HG03280 (cell line): Measurements from ENCODE around the gene EML1.
"Not testable (repeated sequence)": the region's sequence is repeated elsewhere in the genome, so short reads cannot be mapped to it uniquely, and the experiment has no call there.

Source experiments
- ATAC-seq: cut with Tn5 transposase; IDR thresholded peaks from one replicate; pipeline ENCODE4 v1.9.1; 2021; ENCODE audit warnings: mild to moderate bottlenecking, moderate library complexity; ENCODE audit not compliant: unreplicated experiment

EML1 gene

DNA sequence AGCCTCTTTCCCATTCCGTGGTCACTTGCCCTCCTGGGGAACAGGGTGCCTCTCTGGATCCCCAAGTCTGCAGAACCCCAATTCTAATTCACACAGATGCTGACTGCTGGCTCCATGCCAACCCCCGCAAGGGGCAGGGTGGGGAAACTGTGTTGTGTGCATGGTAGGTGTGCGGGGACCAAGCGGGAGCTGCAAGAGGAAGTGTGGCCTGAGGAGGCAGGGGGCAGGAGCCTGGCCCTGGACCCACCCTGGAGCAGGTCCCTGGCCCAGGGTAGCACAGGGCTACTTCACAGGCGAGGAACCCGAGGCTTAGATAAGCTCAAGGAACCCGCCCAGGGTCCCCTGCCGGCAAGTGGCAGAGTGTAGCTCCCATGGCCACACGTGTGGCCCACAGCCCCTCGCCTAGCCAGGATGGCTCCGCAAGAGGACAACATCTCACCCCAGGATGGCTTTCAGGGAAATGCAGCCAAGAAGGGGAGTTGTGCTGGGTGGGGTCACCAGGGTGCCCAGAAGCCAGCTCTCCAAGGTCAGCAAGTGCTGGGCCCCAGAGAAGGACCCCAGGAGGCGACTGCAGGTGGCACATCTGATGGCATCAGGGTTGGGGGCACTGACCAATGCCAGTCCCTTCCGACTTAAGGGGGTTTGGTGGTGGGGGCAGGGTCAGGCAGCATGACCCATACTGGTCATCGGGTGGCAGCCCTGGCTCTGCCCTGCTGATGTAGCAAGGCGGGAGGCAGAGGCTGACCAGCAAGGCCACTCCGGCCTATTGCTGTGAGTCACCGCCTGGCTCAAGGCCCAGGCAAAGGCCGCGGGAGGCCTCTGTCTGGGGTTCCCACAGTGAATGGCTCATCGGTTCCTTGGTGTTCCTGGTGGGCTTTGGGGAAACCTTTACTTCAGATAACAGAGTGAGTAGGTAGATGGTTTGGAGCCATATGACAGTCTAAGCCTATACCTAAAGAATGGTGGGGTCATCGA, 37.3 kb upstream of the EML1 start:
- ATAC-seq = no peak

DNA sequence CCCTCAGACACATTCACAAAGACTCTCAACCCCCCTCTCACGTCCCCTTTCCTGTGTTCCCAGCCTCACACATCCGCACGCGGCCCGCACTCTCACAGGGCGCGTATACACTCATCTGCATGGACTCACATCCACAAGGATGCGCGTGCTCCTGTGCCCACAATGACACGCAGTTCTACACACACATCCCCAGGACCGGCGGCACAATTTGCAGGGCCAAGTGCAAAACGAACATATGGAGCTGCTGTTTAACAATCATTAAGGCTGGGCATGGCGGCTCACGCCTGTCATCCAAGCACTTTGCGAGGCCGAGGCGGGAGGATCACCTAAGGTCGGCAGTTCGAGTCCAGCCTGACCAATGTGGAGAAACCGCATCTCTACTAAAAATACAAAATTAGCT, 36.4 kb upstream of the EML1 start:
- no peak for ATAC-seq

DNA sequence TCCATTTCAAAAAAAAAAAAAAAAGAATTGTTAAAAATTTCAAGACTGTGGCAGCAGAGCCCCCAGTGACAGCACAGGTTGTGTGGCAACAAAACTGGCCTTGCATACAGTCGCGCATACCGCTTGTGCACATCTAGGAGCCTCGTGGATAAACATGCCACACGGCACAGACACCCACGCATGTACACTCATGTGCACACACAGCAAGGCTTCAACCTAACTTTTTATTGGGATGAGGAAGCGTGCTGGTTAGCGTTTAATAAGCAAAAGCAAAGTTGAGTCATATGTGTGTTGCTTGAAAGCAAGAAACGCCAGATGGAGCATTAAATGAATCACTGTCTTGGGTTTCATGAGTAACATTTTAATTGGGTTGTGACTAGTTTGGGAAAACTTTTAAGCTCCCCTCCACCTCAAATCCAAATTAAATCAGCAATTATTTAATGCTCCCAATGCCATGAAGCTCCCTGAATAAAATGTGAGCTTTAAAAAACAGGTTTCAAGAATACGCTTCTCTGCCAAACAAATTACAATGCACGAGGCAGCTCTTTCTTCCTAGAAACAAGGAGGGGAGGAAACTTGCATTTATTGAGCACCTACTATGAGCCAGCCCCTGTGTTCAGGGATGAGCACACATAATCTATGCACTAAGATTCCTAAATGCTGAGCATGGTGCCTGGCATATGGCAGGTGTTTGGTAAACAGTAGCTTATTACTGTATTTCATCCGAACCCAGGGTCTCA, 35.7 kb upstream of the EML1 start:
- ATAC-seq = no peak

GRCh38 chr14:99758121-99758821, 34.9 kb upstream of the EML1 start:
- no peak for ATAC-seq

DNA sequence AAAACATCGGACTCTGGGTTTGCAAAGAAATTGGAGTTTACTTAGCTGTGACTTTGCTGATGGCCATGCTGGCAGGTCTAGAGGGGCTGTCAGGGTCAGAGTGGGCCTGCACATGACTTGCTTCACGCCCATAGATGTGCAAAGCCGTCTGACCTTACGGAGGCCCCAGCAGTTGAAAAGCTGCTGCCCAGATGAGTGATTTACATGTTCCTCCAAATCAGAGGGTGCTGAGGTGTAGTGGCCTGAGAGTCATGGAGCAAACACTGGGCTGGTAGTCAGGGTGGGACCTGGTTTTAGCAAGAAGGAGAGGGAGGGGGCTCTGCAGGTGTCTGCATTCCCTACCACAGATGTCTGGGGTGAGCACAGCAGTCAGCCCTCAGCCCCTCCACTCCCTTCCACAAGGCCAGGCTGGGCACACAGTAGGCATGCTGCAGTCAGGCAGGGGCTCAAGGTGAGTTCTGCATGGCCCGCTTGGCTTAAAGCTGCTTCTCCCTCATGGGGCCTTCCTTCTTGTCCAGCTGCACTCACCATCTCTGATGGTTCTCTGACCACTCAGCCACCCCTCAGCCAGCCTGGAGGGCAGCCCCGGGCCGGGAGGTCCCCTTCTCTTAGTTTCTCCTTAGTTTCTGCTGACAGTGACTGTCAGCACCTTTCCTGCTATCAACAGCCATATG, 34.2 kb upstream of the EML1 start:
- no peak for ATAC-seq

DNA sequence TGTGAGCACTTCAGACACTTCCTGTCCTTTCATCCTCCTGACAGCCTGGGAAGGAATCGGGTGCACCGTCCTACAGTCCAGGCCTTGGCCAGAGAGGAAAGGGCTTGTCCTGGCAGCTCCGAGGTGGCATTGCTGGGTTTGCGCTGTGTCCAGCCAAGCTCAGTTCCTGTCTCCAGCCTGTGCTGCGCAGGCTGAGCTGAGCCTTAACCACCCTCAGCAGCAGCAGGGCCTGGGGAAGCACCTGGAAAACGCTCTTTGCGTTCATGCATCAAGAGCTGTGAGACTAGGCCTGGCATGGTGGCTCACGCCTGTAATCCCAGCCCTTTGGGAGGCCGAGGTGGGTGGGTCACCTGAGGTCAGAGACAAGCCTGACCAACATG, 33.7 kb upstream of the EML1 start:
- no peak for ATAC-seq

- ATAC-seq = no peak
These were observed 32.4 kb upstream of the EML1 start for GRCh38 chr14:99760817-99761216.

- not testable (repeated sequence) for ATAC-seq
These were observed 30.3 kb upstream of the EML1 start for GRCh38 chr14:99762911-99763310.

DNA sequence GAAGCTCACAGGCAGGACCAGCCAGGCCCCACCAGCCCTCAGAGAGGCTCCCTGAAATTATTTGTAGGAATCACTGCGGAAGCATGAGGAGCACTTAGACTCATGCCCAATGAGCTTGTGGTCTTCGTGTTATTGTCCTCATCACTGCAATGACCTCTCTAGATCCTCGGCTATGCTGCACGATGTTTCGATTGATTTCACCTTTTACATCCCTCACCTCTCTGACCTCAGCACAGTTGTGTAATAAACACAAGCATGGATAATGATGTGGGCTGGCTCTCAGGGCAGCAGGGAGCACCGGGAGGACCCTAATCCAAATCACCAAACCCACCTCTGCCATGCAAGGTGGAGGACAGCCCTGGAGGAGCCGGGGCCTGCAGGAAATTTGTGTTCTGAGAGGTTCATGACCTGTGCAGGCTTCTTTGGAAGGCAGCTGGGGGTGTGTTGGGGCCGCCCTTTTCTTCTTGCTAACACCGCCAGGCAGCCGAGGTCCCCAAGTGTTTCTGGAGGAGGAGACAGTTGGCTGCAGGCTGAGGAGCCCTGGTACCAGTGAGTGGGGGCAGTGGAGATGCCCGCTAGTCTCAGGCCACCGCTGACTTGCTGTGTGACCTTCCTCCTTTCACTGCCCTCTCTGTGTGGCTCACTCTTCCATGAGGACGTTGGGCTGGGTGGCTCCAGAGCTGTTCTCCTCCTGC, 29.5 kb upstream of the EML1 start:
- ATAC-seq = no peak

DNA sequence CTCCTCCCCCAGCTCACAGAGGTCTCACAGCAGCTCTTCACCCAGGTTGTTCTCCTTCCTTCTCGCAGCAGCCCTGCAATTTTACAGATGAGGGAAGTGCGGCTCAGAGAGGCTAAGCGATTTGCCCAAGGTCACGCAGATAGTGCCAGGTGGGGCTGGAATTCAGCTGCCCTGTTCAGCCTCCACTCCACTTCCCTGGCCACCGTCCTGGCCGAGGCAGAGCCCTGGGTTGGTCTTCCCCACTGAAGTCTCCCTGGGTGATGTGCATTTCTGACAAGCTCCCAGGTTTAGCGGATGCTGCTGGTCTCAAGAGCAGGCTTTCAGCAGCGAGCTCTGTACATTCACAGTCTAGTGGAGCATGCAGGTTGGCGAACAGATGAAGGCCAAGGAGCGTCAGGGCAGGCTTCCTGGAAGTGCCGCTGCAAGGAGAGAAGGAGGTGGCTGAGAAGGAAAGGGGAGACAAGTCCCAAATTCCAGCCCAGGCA, 28.9 kb upstream of the EML1 start:
- ATAC-seq = no peak

GRCh38 chr14:99768381-99768780, 24.8 kb upstream of the EML1 start:
- ATAC-seq = no peak

GRCh38 chr14:99769123-99769522, 24.1 kb upstream of the EML1 start:
- ATAC-seq = no peak

DNA sequence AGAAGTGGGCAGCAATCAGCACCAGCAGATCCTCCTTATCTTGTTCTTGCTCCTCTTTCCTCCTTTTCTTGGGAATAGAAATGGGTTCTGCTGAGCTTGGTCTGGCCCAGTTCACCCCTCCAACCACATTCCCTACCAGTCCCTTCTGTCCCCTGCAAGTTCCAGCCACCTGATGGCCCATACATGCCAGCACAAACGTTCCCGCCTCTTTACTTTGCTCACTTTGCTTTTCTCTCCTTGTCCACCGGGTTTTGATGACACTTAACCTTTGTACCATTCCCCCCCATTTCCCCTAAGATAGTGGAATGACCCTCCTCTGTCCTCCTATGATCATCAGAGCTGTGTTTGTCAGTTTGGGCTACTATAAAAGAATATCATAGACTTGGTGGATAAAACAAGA, 23.4 kb upstream of the EML1 start:
- no peak for ATAC-seq

DNA sequence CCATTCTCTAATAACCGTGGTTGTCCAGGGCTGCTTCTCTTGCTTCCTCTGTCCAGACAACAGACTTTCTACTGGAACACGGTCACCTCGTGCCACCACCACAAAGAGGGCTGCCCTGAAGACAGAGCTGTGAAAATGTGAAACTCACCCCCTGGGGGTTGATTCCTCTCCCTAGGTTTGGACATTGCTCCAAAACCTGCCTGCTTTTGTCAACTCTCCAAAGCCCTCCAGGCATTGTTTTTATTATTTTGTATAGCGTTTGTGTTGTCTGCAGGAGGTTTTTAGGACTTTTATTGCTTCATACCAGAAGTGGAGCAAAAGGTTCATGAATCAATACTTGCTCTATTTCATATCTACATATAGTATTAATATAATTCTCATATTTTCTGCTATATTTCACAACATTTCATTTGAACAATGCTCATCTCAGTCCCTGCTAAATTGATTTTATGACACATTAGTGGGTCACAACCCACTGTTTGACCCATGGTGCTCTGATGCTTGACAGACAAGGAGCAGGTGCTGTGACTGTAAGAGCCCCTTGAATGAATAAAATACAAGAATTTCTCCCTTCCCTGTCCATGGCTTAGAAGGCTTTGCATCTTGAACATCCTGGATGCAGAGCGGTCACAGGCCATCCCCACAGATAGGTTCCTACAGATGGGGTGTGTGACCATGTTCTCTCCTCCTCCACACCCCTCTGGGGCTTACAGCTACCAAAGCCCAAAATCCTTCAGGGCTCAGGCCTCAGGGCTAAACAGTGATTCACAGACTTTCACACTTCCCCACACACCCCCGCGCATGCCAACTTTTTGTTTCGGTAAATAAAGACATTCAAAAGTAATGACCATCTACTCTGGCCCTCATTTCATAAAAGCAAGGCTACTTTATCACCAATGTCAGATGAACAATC, 20.6 kb upstream of the EML1 start:
- ATAC-seq = no peak

DNA sequence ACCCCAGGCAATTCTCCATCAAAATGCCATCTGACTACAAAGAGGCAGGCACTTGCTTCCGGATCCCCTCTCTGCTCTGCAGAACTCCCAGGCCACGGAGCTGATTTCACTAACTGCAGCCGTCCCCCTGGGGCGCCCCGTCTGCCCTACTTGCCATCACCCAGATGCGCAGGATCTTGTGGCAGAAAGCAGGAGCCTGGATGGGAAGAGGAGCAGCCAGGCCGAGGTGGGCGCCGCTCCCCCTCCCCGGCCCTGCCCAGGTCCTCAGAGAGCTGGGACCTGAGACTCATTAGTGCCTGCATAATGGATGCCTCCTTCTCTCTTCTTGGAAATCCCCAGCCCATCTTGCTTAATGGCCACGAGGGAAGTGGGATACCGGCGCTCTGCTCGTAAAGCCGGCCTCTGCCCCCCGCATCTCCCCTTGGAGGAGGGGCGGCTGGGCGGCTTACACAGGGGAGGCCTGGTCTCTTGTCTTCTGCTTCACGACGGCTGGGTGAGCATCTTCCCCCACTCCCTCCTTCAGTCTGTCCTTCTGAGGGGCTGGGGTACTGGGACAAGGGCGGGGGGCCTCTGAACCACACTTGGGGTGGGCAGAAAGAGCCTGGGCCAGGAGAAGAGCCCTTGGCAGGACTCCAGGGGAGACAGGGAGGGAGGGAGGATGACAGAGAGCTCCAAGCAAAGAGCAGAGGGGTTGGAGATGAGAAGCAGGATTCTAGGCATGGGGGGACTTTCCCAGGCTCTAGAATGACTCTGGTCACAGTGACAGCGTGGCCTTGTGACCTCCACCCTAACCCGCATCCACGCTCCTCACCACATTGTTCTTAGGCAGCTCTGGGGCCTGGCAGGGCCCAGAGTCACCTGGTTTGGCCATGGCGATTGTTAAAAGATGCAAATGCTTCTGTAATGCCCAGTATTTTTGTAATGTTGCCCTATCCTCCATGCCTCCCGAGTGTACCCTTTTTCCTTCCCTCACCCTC, 19.4 kb upstream of the EML1 start:
- ATAC-seq = no peak

- ATAC-seq = no peak
These were observed 18.5 kb upstream of the EML1 start for GRCh38 chr14:99774556-99775307.

DNA sequence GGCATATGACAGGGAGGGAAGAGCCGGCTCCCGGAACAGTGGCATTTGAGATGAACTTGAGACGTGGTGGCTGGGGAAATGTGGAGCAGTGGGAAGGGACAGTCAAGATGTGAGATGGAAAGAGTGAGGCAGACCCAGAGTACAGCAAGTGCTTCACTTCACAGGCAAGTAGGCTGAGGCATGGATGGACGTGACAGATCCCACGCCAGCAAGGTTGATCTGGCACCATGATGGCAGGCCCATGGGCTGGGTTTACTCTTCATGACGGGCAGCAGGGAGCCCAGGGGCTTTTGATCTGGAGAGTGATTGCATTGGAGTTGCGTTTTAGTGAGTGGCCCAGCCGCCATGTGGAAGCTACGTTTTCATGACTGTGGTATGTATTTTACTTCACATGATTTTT, 17.9 kb upstream of the EML1 start:
- no peak for ATAC-seq
